ENCODE measurements around the gene IFT57. TPM values are rescaled to one million over a fixed set of nuclear protein-coding genes. Genes with fewer than 3 reads are reported as not detected.

The IFT57 gene
- total RNA-seq, 3 donors from 2014 or later (not counting 1 experiment from before 2014, with no cell fraction given) = 22.2 to 49.3 (median 33.5) TPM

GRCh38 chr3:108239082-108239481 lies 16.9 kb upstream of the IFT57 start:
- no peaks in the 10 kb centered on the region for H3K36me3 Mint-ChIP-seq
- no peaks in the 10 kb centered on the region for H3K36me3 ChIP-seq (ENCODE audit: control insufficient read depth, insufficient read depth, low read length)
- intact Hi-C loops (cut with micrococcal nuclease) = no loop called here
- H3K27ac ChIP-seq (ENCODE audit: low read length) = no peak overlapping the region
- H3K4me1 ChIP-seq (ENCODE audit: control insufficient read depth, insufficient read depth, low read length) = no peaks in the 10 kb centered on the region
- no peak for TF ChIP-seq CTCF (IDR thresholded peaks at IDR 0.05)
- DNase-seq = no peak
- no peak overlapping the region for H3K4me3 ChIP-seq (ENCODE audit: low read length)
- 38% methylated on average over 1 of the region's 1 CpG for WGBS (ENCODE audit: insufficient coverage)
- H3K27me3 Mint-ChIP-seq (ENCODE audit: low read depth in 2 of 2) = peaks cover 0 to 1% of the 10 kb centered on the region in 2 donors
- H3K27ac Mint-ChIP-seq = no peak overlapping the region
- no peak overlapping the region for H3K4me3 Mint-ChIP-seq
- H3K27me3 ChIP-seq (ENCODE audit: control insufficient read depth, insufficient read depth, low read length) = no peaks in the 10 kb centered on the region
- no peaks in the 10 kb centered on the region for H3K9me3 ChIP-seq (ENCODE audit: control insufficient read depth, insufficient read depth, low read length)
- ATAC-seq = no peak
- H3K4me1 Mint-ChIP-seq = peaks cover 0 to 6% of the 10 kb centered on the region in 2 donors
- H3K9me3 Mint-ChIP-seq = no peaks in the 10 kb centered on the region

DNA sequence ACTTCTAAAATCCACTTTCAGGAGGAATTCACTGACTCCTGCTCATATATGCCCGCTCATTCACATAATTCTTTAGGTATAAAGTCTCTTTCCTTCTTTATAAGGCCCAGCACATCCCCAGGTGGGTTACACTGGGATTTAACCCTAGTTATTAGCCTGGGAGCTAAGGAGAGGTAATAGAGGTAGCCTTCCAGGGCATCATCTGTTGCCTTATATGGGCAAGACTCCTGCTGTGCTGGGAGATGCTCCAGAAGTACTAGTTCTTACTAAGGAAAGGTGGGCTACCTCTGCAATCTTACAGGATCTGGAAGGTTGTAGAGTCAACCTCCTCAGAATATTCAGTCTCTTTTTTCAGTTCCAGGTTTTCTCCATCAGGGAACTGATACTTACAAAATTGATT lies 13.1 kb upstream of the IFT57 start:
- H3K9me3 ChIP-seq (ENCODE audit: control insufficient read depth, insufficient read depth, low read length) = no peaks in the 10 kb centered on the region
- no peak overlapping the region for H3K27ac Mint-ChIP-seq
- H3K4me1 ChIP-seq (ENCODE audit: control insufficient read depth, insufficient read depth, low read length) = no peaks in the 10 kb centered on the region
- H3K36me3 ChIP-seq (ENCODE audit: control insufficient read depth, insufficient read depth, low read length) = no peaks in the 10 kb centered on the region
- H3K9me3 Mint-ChIP-seq = no peaks in the 10 kb centered on the region
- H3K4me3 Mint-ChIP-seq = no peak overlapping the region
- H3K27ac ChIP-seq (ENCODE audit: low read length) = no peak overlapping the region
- intact Hi-C loops (cut with micrococcal nuclease) = no loop called here
- ATAC-seq = no peak
- no CpG with 5 or more reads among the region's 1 CpG for WGBS (ENCODE audit: insufficient coverage)
- DNase-seq = no peak
- no peaks in the 10 kb centered on the region for H3K27me3 ChIP-seq (ENCODE audit: control insufficient read depth, insufficient read depth, low read length)
- no peak overlapping the region for H3K4me3 ChIP-seq (ENCODE audit: low read length)
- H3K36me3 Mint-ChIP-seq = no peaks in the 10 kb centered on the region
- peaks cover 0 to 6% of the 10 kb centered on the region in 2 donors for H3K4me1 Mint-ChIP-seq
- TF ChIP-seq CTCF (IDR thresholded peaks at IDR 0.05) = no peak
- no peaks in the 10 kb centered on the region for H3K27me3 Mint-ChIP-seq (ENCODE audit: low read depth in 2 of 2)

DNA sequence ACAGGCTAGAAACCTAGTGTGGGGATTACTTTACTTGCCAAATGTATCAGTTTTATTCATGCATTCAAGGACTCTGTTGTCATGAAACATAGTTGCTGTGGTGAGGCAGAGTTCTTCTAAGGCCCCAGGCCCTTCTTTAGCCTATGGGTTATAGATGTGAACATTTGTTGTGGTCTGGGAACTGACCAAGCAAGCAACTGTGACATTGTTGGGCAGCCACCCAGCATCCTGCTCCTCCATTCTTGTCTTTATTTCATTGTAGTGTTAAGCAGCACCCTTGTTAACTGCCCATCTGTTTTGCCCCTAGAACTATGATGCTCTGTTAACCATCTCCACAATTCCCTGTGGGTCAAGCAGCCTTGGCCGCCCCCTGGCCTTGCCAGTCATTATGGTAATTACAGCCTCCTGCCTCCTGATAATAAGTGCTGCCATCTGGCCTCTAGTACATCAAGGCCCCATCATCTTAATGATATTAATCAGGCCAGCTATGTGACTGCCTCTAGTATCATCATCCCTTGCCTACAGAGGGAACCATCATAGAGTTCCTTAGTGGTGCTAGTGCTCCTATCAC lies 12.2 kb upstream of the IFT57 start:
- Mint-ChIP-seq H3K4me1 (peaks cover 0 to 6% of the 10 kb centered on the region in 2 donors), H3K9me3 (no peaks in the 10 kb centered on the region), H3K27me3 (ENCODE audit: low read depth in 2 of 2) (no peaks in the 10 kb centered on the region), H3K4me3 (no peak overlapping the region), H3K27ac (no peak overlapping the region), H3K36me3 (no peaks in the 10 kb centered on the region)
- intact Hi-C loops (cut with micrococcal nuclease) = no loop called here
- Histone ChIP-seq H3K27me3 (ENCODE audit: control insufficient read depth, insufficient read depth, low read length) (no peaks in the 10 kb centered on the region), H3K4me1 (ENCODE audit: control insufficient read depth, insufficient read depth, low read length) (no peaks in the 10 kb centered on the region), H3K4me3 (ENCODE audit: low read length) (no peak overlapping the region), H3K36me3 (ENCODE audit: control insufficient read depth, insufficient read depth, low read length) (no peaks in the 10 kb centered on the region), H3K9me3 (ENCODE audit: control insufficient read depth, insufficient read depth, low read length) (no peaks in the 10 kb centered on the region), H3K27ac (ENCODE audit: low read length) (no peak overlapping the region)
- TF ChIP-seq CTCF (IDR thresholded peaks at IDR 0.05) = no peak
- WGBS (ENCODE audit: insufficient coverage) = 69% methylated on average over 1 of the region's 1 CpG
- no peak for ATAC-seq
- DNase-seq = no peak

DNA sequence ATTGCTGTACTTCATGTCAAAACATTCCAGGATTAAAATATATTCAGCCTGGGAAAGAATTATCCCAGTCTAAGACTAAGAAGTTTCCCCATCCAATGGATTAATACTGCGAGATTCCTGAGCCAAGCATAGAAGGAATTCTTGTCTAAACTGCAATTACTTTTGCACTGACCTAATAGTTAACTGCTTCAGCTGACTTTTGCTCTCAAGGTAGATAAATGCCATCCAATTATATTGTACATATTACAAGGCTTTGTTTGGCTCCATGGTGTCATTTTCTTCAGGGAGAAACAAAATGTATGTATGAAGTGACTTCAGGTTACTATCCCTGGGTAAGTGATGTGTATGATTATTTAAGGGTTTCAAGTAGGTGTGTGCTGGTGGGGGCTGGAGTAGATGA lies 6.1 kb upstream of the IFT57 start:
- H3K9me3 Mint-ChIP-seq = no peaks in the 10 kb centered on the region
- H3K4me3 ChIP-seq (ENCODE audit: low read length) = no peak overlapping the region
- DNase-seq (no peak), ATAC-seq (no peak)
- H3K4me1 Mint-ChIP-seq = peaks cover 13% of the 10 kb centered on the region in 2 donors
- no peaks in the 10 kb centered on the region for H3K27me3 ChIP-seq (ENCODE audit: control insufficient read depth, insufficient read depth, low read length)
- intact Hi-C loops (cut with micrococcal nuclease) = loop anchor here (10.0 kb wide), 1 partner anchor 293 kb away; no protein-coding TSS in a partner anchor
- H3K4me3 Mint-ChIP-seq = no peak overlapping the region
- TF ChIP-seq CTCF (IDR thresholded peaks at IDR 0.05) = no peak
- H3K4me1 ChIP-seq (ENCODE audit: control insufficient read depth, insufficient read depth, low read length) = peaks cover 6% of the 10 kb centered on the region
- H3K36me3 ChIP-seq (ENCODE audit: control insufficient read depth, insufficient read depth, low read length) = no peaks in the 10 kb centered on the region
- no peaks in the 10 kb centered on the region for H3K27me3 Mint-ChIP-seq (ENCODE audit: low read depth in 2 of 2)
- 100% methylated on average over 1 of the region's 1 CpG for WGBS (ENCODE audit: insufficient coverage)
- H3K36me3 Mint-ChIP-seq = no peaks in the 10 kb centered on the region
- H3K27ac ChIP-seq (ENCODE audit: low read length) = no peak overlapping the region
- no peaks in the 10 kb centered on the region for H3K9me3 ChIP-seq (ENCODE audit: control insufficient read depth, insufficient read depth, low read length)
- no peak overlapping the region for H3K27ac Mint-ChIP-seq
